ENCODE measurements around the gene CD8B2.
"Not testable (repeated sequence)": the region's sequence is repeated elsewhere in the genome, so short reads cannot be mapped to it uniquely, and the experiment has no call there.

Gene CD8B2

GRCh38 chr2:106553321-106553720 lies 66.2 kb downstream of the CD8B2 start:
- DNase-seq, result no peak

GRCh38 chr2:106554411-106554810 lies 67.2 kb downstream of the CD8B2 start:
- DNase-seq, result no peak

GRCh38 chr2:106555053-106555452 lies 67.9 kb downstream of the CD8B2 start:
- DNase-seq, result no peak

GRCh38 chr2:106559786-106560185 lies 72.6 kb downstream of the CD8B2 start:
- DNase-seq, result not testable (repeated sequence)

GRCh38 chr2:106560773-106561172 lies 73.6 kb downstream of the CD8B2 start:
- no peak for DNase-seq

GRCh38 chr2:106561356-106561755 lies 74.2 kb downstream of the CD8B2 start:
- no peak for DNase-seq

- DNase-seq, result no peak
These were observed 74.6 kb downstream of the CD8B2 start for GRCh38 chr2:106561803-106562202.

GRCh38 chr2:106562268-106563186 lies 75.4 kb downstream of the CD8B2 start:
- DNase-seq, result no peak

- no peak for DNase-seq
These were observed 76.0 kb downstream of the CD8B2 start for GRCh38 chr2:106563195-106563594.

GRCh38 chr2:106565599-106565998 lies 78.4 kb downstream of the CD8B2 start:
- no peak for DNase-seq

GRCh38 chr2:106566050-106566449 lies 78.9 kb downstream of the CD8B2 start:
- DNase-seq, result no peak

GRCh38 chr2:106566484-106566883 lies 79.3 kb downstream of the CD8B2 start:
- DNase-seq, result not testable (repeated sequence)

- no peak for DNase-seq
These were observed 83.2 kb downstream of the CD8B2 start for GRCh38 chr2:106570316-106570715.

Data from COR-L47 (cell line).